ENCODE results near the gene MAPKBP1. TPM values are rescaled to one million over a fixed set of nuclear protein-coding genes. Genes with fewer than 3 reads are reported as not detected.

The MAPKBP1 gene
- 10 to 100 TPM in 1 of 4 donors, 1 to 10 TPM in 3; 6.7 to 17.3 (median 7.8) TPM for total RNA-seq

- no peak for TF ChIP-seq CTCF (IDR thresholded peaks at IDR 0.05; ENCODE audit: low read depth)
Measured at GRCh38 chr15:41774062-41774881, at the start of gene MAPKBP1. Gene MAPKBP1 (plus strand): TSS chr15:41774484. CDS start chr15:41775276, 792 bp downstream.

- TF ChIP-seq CTCF (IDR thresholded peaks at IDR 0.05; ENCODE audit: low read depth), result no peak
Measured at GRCh38 chr15:41727143-41727542, 47.1 kb upstream of the MAPKBP1 start.

GRCh38 chr15:41730543-41730942 lies 43.7 kb upstream of the MAPKBP1 start:
- no peak for TF ChIP-seq CTCF (IDR thresholded peaks at IDR 0.05; ENCODE audit: low read depth)

GRCh38 chr15:41732483-41732882 lies 41.8 kb upstream of the MAPKBP1 start:
- TF ChIP-seq CTCF (IDR thresholded peaks at IDR 0.05; ENCODE audit: low read depth), result no peak

- no peak for TF ChIP-seq CTCF (IDR thresholded peaks at IDR 0.05; ENCODE audit: low read depth)
Measured at GRCh38 chr15:41734079-41734478, 40.2 kb upstream of the MAPKBP1 start.

GRCh38 chr15:41735046-41735445 lies 39.2 kb upstream of the MAPKBP1 start:
- TF ChIP-seq CTCF (IDR thresholded peaks at IDR 0.05; ENCODE audit: low read depth), result no peak

GRCh38 chr15:41746802-41747201 lies 27.5 kb upstream of the MAPKBP1 start:
- no peak for TF ChIP-seq CTCF (IDR thresholded peaks at IDR 0.05; ENCODE audit: low read depth)

All from subcutaneous adipose tissue (tissue), 4 donors.